ENCODE measurements around the gene NCK2. TPM values are rescaled to one million over a fixed set of nuclear protein-coding genes. Genes with fewer than 3 reads are reported as not detected.

The NCK2 gene
- polyA plus RNA-seq, 1 of the 3 experiments (the other 2 are of a cell fraction), result 42.8 TPM

DNA sequence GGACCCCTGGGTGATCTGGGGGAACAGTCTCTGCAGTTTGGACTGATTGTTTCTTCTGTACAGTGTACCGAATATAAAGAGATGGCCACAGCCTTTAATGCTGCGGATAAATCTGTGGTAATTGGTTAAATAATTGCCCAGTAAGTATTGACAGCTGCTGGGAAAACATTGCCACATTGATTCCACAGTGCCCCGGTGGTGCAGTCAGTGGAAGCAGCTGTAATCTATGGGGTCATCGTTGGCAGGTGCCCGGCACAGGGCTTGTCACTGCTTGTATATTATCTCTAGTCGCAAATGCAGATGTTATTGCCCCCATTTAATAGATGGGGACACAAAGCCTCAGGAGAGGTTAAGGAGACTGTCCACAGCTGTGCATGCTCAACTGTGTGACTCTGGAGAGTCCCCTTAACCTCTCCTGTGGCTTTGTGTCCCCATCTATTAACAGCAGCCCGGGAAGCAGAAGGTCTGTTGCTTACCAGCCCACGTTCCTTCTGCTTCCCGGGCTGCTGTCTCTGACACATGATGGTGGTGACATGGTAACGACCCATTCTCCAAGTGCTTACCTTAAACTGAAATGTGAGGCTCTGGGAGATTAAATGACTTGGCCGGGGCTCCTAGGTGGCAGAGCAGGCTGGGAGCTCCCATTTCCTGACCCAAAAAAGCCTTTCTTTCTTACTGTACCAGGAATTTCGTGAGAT is 76.9 kb downstream of the NCK2 start:
- Histone ChIP-seq H3K9me2 (no peaks in the 10 kb centered on the region), H3K79me2 (ENCODE audit: insufficient read depth) (peaks cover 11% of the 10 kb centered on the region; the same call in 1 of the 2 replicates), H3K9me3 (no peaks in the 10 kb centered on the region), H3K27ac (ENCODE audit: low read depth in 2 of 2, low read length in 1 of 2) (no peak overlapping the region), H2AFZ (ENCODE audit: low read depth) (no peak overlapping the region), H3F3A (replicated peaks; ENCODE audit: insufficient read depth) (no peaks in the 10 kb centered on the region), H3K4me1 (ENCODE audit: control insufficient read depth in 1 of 2, insufficient read depth in 2 of 2, low read depth in 1 of 2, low read length in 1 of 2) (peaks cover 0 to 6% of the 10 kb centered on the region in 2 experiments; a peak in 1 of 4 replicates), H3K4me2 (no peak overlapping the region), H3K4me3 (ENCODE audit: low read depth in 2 of 2, low read length in 1 of 2) (no peak overlapping the region), H3K27me3 (ENCODE audit: insufficient read depth) (no peaks in the 10 kb centered on the region), H3K36me3 (replicated peaks in 1 of 2; ENCODE audit: control insufficient read depth in 1 of 2, insufficient read depth in 2 of 2, low read length in 1 of 2) (peaks cover 6 to 9% of the 10 kb centered on the region in 2 experiments), H4K20me1 (ENCODE audit: insufficient read depth) (peaks cover 10% of the 10 kb centered on the region; the same call in 1 of the 2 replicates), H3K9ac (no peak overlapping the region)
- TF ChIP-seq GABPA (IDR thresholded peaks at IDR 0.05; ENCODE audit: low read depth), result no peak
- TF ChIP-seq RXRA (IDR thresholded peaks at IDR 0.05; ENCODE audit: borderline replicate concordance, low read depth), result no peak
- no peak for TF ChIP-seq RFX5 (IDR thresholded peaks at IDR 0.05; ENCODE audit: low read length)
- no peak for TF ChIP-seq NFIC (IDR thresholded peaks at IDR 0.05; ENCODE audit: borderline replicate concordance)
- TF ChIP-seq, protein P1, sequence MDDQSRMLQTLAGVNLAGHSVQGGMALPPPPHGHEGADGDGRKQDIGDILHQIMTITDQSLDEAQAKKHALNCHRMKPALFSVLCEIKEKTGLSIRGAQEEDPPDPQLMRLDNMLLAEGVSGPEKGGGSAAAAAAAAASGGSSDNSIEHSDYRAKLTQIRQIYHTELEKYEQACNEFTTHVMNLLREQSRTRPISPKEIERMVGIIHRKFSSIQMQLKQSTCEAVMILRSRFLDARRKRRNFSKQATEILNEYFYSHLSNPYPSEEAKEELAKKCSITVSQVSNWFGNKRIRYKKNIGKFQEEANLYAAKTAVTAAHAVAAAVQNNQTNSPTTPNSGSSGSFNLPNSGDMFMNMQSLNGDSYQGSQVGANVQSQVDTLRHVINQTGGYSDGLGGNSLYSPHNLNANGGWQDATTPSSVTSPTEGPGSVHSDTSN (IDR thresholded peaks at IDR 0.05), result no peak
- no peak for TF ChIP-seq GATA2 (CRISPR knock-in tag; IDR thresholded peaks at IDR 0.05)
- TF ChIP-seq YY1 (IDR thresholded peaks at IDR 0.05; ENCODE audit: low read depth), result no peak
- no peak for TF ChIP-seq POLR2AphosphoS5 (IDR thresholded peaks at IDR 0.05; ENCODE audit: low read depth, low read length)
- no peak for TF ChIP-seq FOXJ3 (CRISPR knock-in tag; IDR thresholded peaks at IDR 0.05)
- TF ChIP-seq MXI1 (IDR thresholded peaks at IDR 0.05; ENCODE audit: low read depth, low read length), result no peak
- TF ChIP-seq, protein P2, sequence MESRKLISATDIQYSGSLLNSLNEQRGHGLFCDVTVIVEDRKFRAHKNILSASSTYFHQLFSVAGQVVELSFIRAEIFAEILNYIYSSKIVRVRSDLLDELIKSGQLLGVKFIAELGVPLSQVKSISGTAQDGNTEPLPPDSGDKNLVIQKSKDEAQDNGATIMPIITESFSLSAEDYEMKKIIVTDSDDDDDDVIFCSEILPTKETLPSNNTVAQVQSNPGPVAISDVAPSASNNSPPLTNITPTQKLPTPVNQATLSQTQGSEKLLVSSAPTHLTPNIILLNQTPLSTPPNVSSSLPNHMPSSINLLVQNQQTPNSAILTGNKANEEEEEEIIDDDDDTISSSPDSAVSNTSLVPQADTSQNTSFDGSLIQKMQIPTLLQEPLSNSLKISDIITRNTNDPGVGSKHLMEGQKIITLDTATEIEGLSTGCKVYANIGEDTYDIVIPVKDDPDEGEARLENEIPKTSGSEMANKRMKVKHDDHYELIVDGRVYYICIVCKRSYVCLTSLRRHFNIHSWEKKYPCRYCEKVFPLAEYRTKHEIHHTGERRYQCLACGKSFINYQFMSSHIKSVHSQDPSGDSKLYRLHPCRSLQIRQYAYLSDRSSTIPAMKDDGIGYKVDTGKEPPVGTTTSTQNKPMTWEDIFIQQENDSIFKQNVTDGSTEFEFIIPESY (IDR thresholded peaks at IDR 0.05; ENCODE audit: borderline replicate concordance, low read depth), result no peak
- TF ChIP-seq TAF1 (IDR thresholded peaks at IDR 0.05; ENCODE audit: borderline replicate concordance, low read depth, low read length), result no peak
- TF ChIP-seq, protein P3, sequence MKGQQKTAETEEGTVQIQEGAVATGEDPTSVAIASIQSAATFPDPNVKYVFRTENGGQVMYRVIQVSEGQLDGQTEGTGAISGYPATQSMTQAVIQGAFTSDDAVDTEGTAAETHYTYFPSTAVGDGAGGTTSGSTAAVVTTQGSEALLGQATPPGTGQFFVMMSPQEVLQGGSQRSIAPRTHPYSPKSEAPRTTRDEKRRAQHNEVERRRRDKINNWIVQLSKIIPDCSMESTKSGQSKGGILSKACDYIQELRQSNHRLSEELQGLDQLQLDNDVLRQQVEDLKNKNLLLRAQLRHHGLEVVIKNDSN (IDR thresholded peaks at IDR 0.05; ENCODE audit: borderline replicate concordance, low read depth), result no peak
- TF ChIP-seq RAD21 (IDR thresholded peaks at IDR 0.05; ENCODE audit: low read length), result no peak
- TF ChIP-seq FOSL2 (IDR thresholded peaks at IDR 0.05; ENCODE audit: borderline replicate concordance, low read depth), result no peak
- TF ChIP-seq NRF1 (IDR thresholded peaks at IDR 0.05; ENCODE audit: low read depth, low read length), result no peak
- 86% methylated on average over 10 of the region's 12 CpGs for WGBS (ENCODE audit: low lambda C conversion rate)
- POLR2A ChIA-PET, result no interaction called here
- DNase-seq, result no peak
- CTCF ChIA-PET, result interaction anchor here (1.2 kb wide), 1 partner anchor 32 kb away, joined by 3 read pairs; no protein-coding TSS in a partner anchor

All from SK-N-SH (cell line).